GM12878 (cell line): Measurements from ENCODE around the gene SRC.

Experiments
- CTCF ChIP-seq, 3 experiments: IDR thresholded peaks in 2 of 3; conservative IDR thresholded peaks in 1 of 3; 2 replicates each; pipeline ENCODE4 v1.5.1; 2011; ENCODE audit warnings: low read depth in 3 of 3, low read length in 3 of 3, mild to moderate bottlenecking in 3 of 3, control low read depth in 2 of 3, moderate library complexity in 2 of 3, inconsistent platforms in 1 of 3, mixed read lengths in 1 of 3; ENCODE audit not compliant: control insufficient read depth in 2 of 3, insufficient read depth in 1 of 3; ENCODE audit errors: extremely low read depth in 1 of 3
- DPF2 ChIP-seq: fragments of 450-650 bp; IDR thresholded peaks from 2 replicates; pipeline ENCODE4 v1.6.1; 2017; ENCODE audit warnings: mild to moderate bottlenecking
- EZH2 ChIP-seq: IDR thresholded peaks from 2 replicates; pipeline ENCODE4 v1.6.1; 2012; ENCODE audit warnings: low read depth, mild to moderate bottlenecking, control low read depth, inconsistent platforms, low read length, borderline replicate concordance; ENCODE audit not compliant: control insufficient read depth
- RAD21 ChIP-seq: IDR thresholded peaks from 2 replicates; pipeline ENCODE4 v1.6.1; 2011; ENCODE audit warnings: mild to moderate bottlenecking, low read depth, low read length, moderate library complexity; ENCODE audit not compliant: insufficient read depth

GRCh38 chr20:37430778-37431460, 85.0 kb downstream of the SRC start:
- TF ChIP-seq CTCF (IDR thresholded peaks at IDR 0.05 in 2 of 3, conservative IDR thresholded peaks at IDR 0.05 in 1 of 3; ENCODE audit: control insufficient read depth in 2 of 3, extremely low read depth in 1 of 3, insufficient read depth in 1 of 3, low read depth in 3 of 3, low read length in 3 of 3) = no peak
- no peak for TF ChIP-seq DPF2
- TF ChIP-seq EZH2 = no peak
- no peak for TF ChIP-seq RAD21
